Measurements from ENCODE around the gene PLK5. TPM values are rescaled to one million over a fixed set of nuclear protein-coding genes. Genes with fewer than 3 reads are reported as not detected.

PLK5 gene
- total RNA-seq, 1 donor from 2014 or later: not detected

GRCh38 chr19:1487576-1488281, 36.1 kb upstream of the PLK5 start:
- H3K4me1 Mint-ChIP-seq: peaks cover 6% of the 10 kb centered on the region
- H3K4me3 Mint-ChIP-seq: no peak overlapping the region

GRCh38 chr19:1488282-1488601, 35.6 kb upstream of the PLK5 start:
- peaks cover 8% of the 10 kb centered on the region for H3K27me3 Mint-ChIP-seq
- no peak overlapping the region for H3K4me3 Mint-ChIP-seq
- no peaks in the 10 kb centered on the region for H3K9me3 Mint-ChIP-seq
- H3K4me1 Mint-ChIP-seq: peaks cover 6% of the 10 kb centered on the region
- intact Hi-C loops (cut with micrococcal nuclease): no loop called here
- no peaks in the 10 kb centered on the region for H3K36me3 Mint-ChIP-seq (ENCODE audit: low read depth)
- no peak for DNase-seq
- no peak overlapping the region for H3K27ac Mint-ChIP-seq

More at GRCh38 chr19:1487576-1488281, 36.1 kb upstream of the PLK5 start:
- no peak for DNase-seq
- no peaks in the 10 kb centered on the region for H3K36me3 Mint-ChIP-seq (ENCODE audit: low read depth)
- H3K27ac Mint-ChIP-seq: no peak overlapping the region
- peaks cover 7% of the 10 kb centered on the region for H3K27me3 Mint-ChIP-seq
- intact Hi-C loops (cut with micrococcal nuclease): no loop called here
- no peaks in the 10 kb centered on the region for H3K9me3 Mint-ChIP-seq

DNA sequence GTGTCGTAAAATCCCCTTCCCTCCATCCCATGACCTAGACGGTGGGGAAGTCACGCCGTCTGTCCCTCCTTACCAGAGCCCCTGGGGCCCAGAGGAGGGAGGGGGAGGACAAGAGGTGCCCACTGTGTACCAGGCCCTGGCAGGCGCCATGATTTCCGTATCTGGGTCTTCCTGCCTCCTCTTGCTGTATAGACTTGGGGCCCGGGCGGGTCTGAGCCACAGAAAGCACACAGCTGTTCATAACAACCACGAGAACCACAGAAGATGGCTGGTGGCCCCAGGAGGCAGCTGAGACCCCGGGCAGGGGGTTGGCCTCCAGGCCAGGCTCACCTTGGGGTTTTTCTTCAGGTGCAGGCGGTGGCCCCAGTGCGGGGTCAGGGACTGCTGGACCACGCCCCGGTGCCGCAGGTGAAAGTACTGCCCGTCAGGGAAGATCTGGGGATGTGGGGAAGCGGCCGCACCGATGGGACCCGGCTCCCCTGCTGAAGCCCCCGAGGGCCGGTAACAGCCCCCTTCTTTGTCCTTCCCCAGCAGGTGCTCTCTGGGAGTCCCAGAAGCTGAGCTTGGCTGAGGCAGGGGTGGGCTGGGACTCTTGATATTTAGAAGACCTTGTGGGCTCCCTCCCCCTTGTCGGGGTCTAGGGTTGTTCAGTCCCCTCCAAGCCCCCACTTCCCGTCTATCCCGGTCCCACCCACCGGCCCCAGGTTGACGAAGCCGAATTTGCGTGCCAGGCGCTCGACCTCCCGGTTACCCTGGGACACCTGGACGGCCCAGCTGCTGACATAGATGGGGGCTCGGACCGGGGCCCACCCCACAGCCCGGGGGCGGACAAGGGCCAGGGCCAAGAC, 34.2 kb upstream of the PLK5 start:
- Mint-ChIP-seq H3K9me3 (no peaks in the 10 kb centered on the region), H3K4me3 (peak overlapping the region; percentile 62), H3K27ac (peak overlapping the region; percentile 20), H3K4me1 (peaks cover 6% of the 10 kb centered on the region), H3K27me3 (peaks cover 8% of the 10 kb centered on the region), H3K36me3 (ENCODE audit: low read depth) (no peaks in the 10 kb centered on the region)
- intact Hi-C loops (cut with micrococcal nuclease): loop anchor here (1.0 to 2.0 kb wide), 2 partner anchors 10 to 19 kb away; partner anchors contain the start of gene C19orf25
- DNase-seq: peak; percentile 69

DNA sequence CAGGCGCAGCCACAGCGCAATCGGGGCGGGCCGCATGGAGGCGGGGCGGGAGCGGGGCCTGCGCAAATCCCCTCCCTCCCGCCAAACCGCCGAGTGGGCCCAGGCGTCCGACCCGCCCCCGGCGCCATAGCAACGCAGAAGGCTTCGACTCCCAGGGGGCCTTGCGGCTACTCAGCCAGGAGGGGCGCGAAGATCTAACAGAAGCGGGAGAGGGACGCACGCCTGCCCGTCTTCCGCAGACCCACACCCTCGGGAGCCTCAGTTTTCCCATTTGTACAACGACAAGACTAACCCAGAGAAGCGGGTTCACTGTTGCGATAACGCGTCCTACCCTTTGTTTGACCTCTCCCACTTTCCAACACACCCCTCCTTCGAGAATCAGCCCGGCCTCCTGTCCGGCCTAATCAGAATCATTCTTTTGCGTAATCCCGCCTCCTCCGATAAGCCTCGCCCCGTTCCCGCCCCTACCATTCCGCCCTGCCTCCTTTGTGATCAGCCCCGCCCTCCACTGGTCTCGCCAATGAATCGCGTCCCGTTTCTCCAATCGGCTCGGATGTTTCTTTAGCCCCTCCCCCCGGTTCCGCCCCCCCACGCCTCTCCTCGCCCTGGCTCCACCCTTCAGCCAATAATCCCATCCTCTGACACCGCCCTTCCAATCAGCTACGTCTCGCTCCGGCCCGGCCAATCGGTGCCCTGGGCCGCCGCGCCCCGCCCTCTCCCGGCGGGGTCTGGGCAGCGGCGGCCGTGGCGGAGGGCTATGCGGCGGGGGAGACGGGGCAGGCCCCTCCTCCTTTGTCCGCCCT, 33.4 kb upstream of the PLK5 start, which contains the start of gene PCSK4:
PCSK4 (minus strand) TSS at position 40 of the 803 bp plus-strand sequence; CDS start at position 36, 4 bp downstream.
- Mint-ChIP-seq H3K27ac (peak within 1 kb of the TSS; percentile 85), H3K27me3 (peaks cover 8% of the 10 kb centered on the region), H3K9me3 (no peaks in the 10 kb centered on the region), H3K4me3 (peak within 1 kb of the TSS; percentile 90), H3K4me1 (peaks cover 6% of the 10 kb centered on the region), H3K36me3 (ENCODE audit: low read depth) (no peaks in the 10 kb centered on the region)
- intact Hi-C loops (cut with micrococcal nuclease): loop anchor here (1.0 to 2.0 kb wide), 2 partner anchors 11 to 18 kb away; partner anchors contain the start of gene C19orf25
- DNase-seq: peak; percentile 99

- Mint-ChIP-seq H3K27me3 (peaks cover 8% of the 10 kb centered on the region), H3K36me3 (ENCODE audit: low read depth) (no peaks in the 10 kb centered on the region), H3K4me1 (peaks cover 6% of the 10 kb centered on the region), H3K4me3 (peak within 1 kb of the TSS; percentile 90), H3K9me3 (no peaks in the 10 kb centered on the region), H3K27ac (peak within 1 kb of the TSS; percentile 85)
- no peak for DNase-seq
- intact Hi-C loops (cut with micrococcal nuclease): loop anchor here (2.0 kb wide), 1 partner anchor 18 kb away; no protein-coding TSS in a partner anchor
Measured at GRCh38 chr19:1491114-1491848, 32.6 kb upstream of the PLK5 start, which contains the start of gene REEP6. Gene REEP6, plus strand, starts transcription at chr19:1491181. Its CDS starts 89 bp downstream, at chr19:1491270.

GRCh38 chr19:1491849-1492170, 32.1 kb upstream of the PLK5 start:
- intact Hi-C loops (cut with micrococcal nuclease): loop anchor here (2.0 kb wide), 1 partner anchor 17 kb away; no protein-coding TSS in a partner anchor
- no peak for DNase-seq
- H3K27ac Mint-ChIP-seq: no peak overlapping the region
- no peaks in the 10 kb centered on the region for H3K9me3 Mint-ChIP-seq
- peaks cover 8% of the 10 kb centered on the region for H3K27me3 Mint-ChIP-seq
- peaks cover 6% of the 10 kb centered on the region for H3K4me1 Mint-ChIP-seq
- no peaks in the 10 kb centered on the region for H3K36me3 Mint-ChIP-seq (ENCODE audit: low read depth)
- peak overlapping the region; percentile 65 for H3K4me3 Mint-ChIP-seq

DNA sequence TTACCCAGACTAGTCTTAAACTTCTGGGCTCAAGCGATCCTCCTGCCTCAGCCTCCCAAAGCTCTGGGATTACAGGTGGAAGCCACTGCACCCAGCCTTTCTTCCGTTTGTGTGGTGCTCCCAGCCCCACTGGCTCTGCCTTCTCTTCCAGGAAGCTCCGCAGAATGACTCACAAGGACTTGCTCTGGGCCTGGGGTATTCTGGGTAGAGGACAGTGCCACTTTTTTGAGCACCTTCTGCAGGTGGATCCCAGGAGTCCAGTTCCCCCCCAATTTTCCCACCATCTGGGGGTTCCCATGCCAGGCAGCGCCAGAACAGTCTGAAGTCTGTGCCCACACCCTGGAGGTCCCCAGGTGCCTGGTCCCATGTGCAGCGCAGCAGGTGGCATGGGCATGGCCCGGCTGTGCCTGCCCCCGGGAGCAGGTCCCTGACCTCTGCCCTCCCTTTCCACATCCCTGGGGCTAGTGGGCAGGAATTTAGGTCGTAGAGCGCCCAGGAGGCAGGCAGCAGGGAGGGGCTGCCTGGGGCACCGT, 31.3 kb upstream of the PLK5 start:
- Mint-ChIP-seq H3K27ac (no peak overlapping the region), H3K4me1 (peaks cover 6% of the 10 kb centered on the region), H3K9me3 (no peaks in the 10 kb centered on the region), H3K36me3 (ENCODE audit: low read depth) (no peaks in the 10 kb centered on the region), H3K27me3 (peaks cover 8% of the 10 kb centered on the region), H3K4me3 (no peak overlapping the region)
- DNase-seq: no peak
- intact Hi-C loops (cut with micrococcal nuclease): no loop called here

GRCh38 chr19:1494115-1494815, 29.6 kb upstream of the PLK5 start:
- H3K27me3 Mint-ChIP-seq: peaks cover 8% of the 10 kb centered on the region
- DNase-seq: no peak
- no peak overlapping the region for H3K27ac Mint-ChIP-seq
- intact Hi-C loops (cut with micrococcal nuclease): no loop called here
- peaks cover 6% of the 10 kb centered on the region for H3K4me1 Mint-ChIP-seq
- no peaks in the 10 kb centered on the region for H3K9me3 Mint-ChIP-seq
- no peak overlapping the region for H3K4me3 Mint-ChIP-seq
- H3K36me3 Mint-ChIP-seq (ENCODE audit: low read depth): no peaks in the 10 kb centered on the region

- Mint-ChIP-seq H3K9me3 (no peaks in the 10 kb centered on the region), H3K27me3 (peaks cover 8% of the 10 kb centered on the region), H3K36me3 (ENCODE audit: low read depth) (no peaks in the 10 kb centered on the region), H3K4me3 (no peak overlapping the region), H3K27ac (no peak overlapping the region), H3K4me1 (peaks cover 3% of the 10 kb centered on the region)
- intact Hi-C loops (cut with micrococcal nuclease): no loop called here
- DNase-seq: no peak
Measured at GRCh38 chr19:1495051-1495798, 28.7 kb upstream of the PLK5 start.

DNA sequence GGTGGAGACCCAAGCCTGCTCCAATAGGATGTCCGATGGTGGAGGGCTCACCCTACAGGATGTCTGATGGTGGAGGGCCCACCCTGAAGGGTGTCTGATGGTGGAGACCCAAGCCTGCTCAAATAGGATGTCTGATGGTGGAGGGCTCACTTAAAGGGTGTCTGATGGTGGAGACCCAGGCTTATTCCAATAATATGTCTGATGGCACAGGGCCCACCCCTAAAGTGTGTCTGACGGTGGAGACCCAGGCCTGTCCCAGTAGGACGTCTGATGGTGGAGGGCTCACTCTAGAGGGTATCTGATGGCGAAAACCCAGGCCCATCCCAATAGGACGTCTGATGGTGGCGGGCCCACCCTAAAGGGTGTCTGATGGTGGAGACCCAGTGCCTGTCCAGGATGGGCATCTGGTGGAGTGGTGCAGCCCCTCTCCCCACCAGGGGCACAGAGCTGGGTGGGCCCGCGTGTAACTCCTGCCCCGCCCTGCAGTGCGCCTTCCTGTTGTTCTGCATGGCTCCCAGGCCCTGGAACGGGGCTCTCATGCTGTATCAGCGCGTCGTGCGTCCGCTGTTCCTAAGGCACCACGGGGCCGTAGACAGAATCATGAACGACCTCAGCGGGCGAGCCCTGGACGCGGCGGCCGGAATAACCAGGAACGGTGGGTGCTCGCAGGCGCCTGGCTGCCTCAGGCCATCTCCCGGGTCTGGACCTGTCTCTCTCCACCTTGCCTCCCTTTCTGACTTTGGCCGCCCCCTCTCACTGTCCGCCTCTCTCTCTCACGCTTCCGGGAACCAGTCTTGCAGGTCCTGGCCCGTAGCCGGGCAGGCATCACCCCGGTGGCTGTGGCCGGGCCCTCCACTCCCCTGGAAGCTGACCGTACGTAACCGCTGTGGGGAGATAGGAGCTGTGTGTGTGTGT, 27.8 kb upstream of the PLK5 start:
- peaks cover 8% of the 10 kb centered on the region for H3K27me3 Mint-ChIP-seq
- H3K36me3 Mint-ChIP-seq (ENCODE audit: low read depth): no peaks in the 10 kb centered on the region
- H3K4me1 Mint-ChIP-seq: no peaks in the 10 kb centered on the region
- DNase-seq: no peak
- H3K4me3 Mint-ChIP-seq: no peak overlapping the region
- no peak overlapping the region for H3K27ac Mint-ChIP-seq
- intact Hi-C loops (cut with micrococcal nuclease): no loop called here
- H3K9me3 Mint-ChIP-seq: no peaks in the 10 kb centered on the region

Data from activated CD4-positive, alpha-beta T cell treated with anti-CD3 and anti-CD28 coated beads, Interleukin-2, amount 10 ng/mL, durations not matched to agents 24 days and 14 days (primary cell).